ACC112 (cell line): ENCODE results near the gene SYNGAP1.
A peak's percentile ranks its signal among the peaks of the same experiment; 100 is the strongest.
"Not testable (repeated sequence)": the region's sequence is repeated elsewhere in the genome, so short reads cannot be mapped to it uniquely, and the experiment has no call there.

Experiments used
- H2AFZ ChIP-seq: fragments of 200-600 bp; sonication (generic); one replicate; pipeline ENCODE4 v1.6.0; 2017; ENCODE audit warnings: antibody characterized with exemption, low read length; ENCODE audit not compliant: unreplicated experiment
- H3K27ac ChIP-seq: fragments of 200-600 bp; sonication (generic); 2 replicates; pipeline ENCODE4 v1.5.1; 2014; ENCODE audit warnings: low read depth, mild to moderate bottlenecking, antibody characterized with exemption, low read length, moderate library complexity
- H3K27me3 ChIP-seq: fragments of 200-600 bp; sonication (generic); 2 replicates; pipeline ENCODE4 v1.6.1; 2014; ENCODE audit warnings: mild to moderate bottlenecking, antibody characterized with exemption, low read length, moderate library complexity, mixed read lengths; ENCODE audit not compliant: insufficient read depth
- H3K36me3 ChIP-seq: fragments of 200-600 bp; sonication (generic); 2 replicates; pipeline ENCODE4 v1.6.1; 2016; ENCODE audit warnings: mild to moderate bottlenecking, antibody characterized with exemption, low read length, moderate library complexity, mixed read lengths; ENCODE audit not compliant: insufficient read depth
- H3K4me1 ChIP-seq: fragments of 200-600 bp; sonication (generic); one replicate; pipeline ENCODE4 v1.6.1; 2016; ENCODE audit warnings: low read length, mixed read lengths; ENCODE audit not compliant: insufficient read depth, unreplicated experiment, control insufficient read depth
- H3K4me3 ChIP-seq: fragments of 200-600 bp; sonication (generic); 2 replicates; pipeline ENCODE4 v1.5.1; 2014; ENCODE audit warnings: mild to moderate bottlenecking, low read depth, low read length
- H3K79me2 ChIP-seq: fragments of 200-600 bp; sonication (generic); one replicate; pipeline ENCODE4 v1.6.0; 2016; ENCODE audit warnings: low read length; ENCODE audit not compliant: control insufficient read depth, unreplicated experiment, insufficient read depth

The SYNGAP1 gene

GRCh38 chr6:33384581-33385020 is 35.3 kb upstream of the SYNGAP1 start:
- H3K36me3 ChIP-seq = no peaks in the 10 kb centered on the region
- H3K4me1 ChIP-seq = peaks cover 4% of the 10 kb centered on the region
- H3K27ac ChIP-seq = no peak overlapping the region
- no peak overlapping the region for H3K4me3 ChIP-seq
- H2AFZ ChIP-seq = no peak overlapping the region
- no peaks in the 10 kb centered on the region for H3K27me3 ChIP-seq
- no peaks in the 10 kb centered on the region for H3K79me2 ChIP-seq

DNA sequence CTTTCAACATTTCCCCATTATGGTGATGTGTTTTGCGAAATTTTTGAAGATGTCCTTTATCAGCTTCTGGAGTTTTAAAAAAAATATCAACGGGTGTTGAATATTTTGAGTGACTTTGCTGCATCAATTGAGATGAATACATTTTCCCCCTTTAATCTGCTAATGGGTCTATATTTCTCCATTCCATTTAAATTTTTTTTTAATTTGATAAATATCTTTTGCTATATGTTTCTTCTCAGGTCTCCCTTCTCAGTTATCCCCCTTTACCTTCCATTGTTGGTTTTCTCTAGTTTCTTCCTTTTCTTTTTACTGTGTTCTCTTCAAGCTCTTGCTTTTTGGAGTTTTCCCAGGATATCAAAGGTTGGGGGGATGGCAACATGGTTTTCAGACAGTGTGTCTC is 29.7 kb upstream of the SYNGAP1 start:
- H3K36me3 ChIP-seq = no peaks in the 10 kb centered on the region
- peaks cover 33% of the 10 kb centered on the region for H3K79me2 ChIP-seq
- H3K4me3 ChIP-seq = no peak overlapping the region
- H3K4me1 ChIP-seq = peaks cover 24% of the 10 kb centered on the region
- no peaks in the 10 kb centered on the region for H3K27me3 ChIP-seq
- H2AFZ ChIP-seq = no peak overlapping the region
- H3K27ac ChIP-seq = no peak overlapping the region

DNA sequence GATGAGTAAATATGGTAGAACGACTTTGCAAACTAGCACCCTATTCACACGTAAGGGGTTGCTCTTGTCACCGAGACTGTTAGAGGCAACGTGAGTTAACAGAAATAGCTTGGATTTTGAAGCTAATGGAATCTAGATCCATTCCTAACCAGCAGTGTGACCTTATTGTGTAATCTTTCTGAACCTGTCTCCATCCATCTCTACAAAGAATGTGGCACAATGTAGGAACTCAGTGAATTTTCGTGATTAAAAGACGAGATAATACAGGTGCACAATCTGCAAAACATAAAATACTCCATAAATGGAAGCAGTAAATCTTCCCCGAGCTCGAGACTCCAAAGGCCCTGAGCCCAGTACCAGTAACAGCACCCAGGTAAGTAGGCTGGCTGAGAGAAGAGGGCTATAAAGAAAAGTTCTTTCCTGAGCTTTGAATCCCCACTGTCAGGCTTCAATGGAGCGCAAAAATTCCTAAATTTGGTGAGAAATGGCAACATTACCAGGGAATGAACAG is 29.0 kb upstream of the SYNGAP1 start:
- peak overlapping the region; percentile 59 for H3K4me3 ChIP-seq
- H2AFZ ChIP-seq = peak overlapping the region; percentile 85
- peaks cover 30% of the 10 kb centered on the region for H3K4me1 ChIP-seq
- H3K27ac ChIP-seq = peak overlapping the region; percentile 85
- H3K36me3 ChIP-seq = no peaks in the 10 kb centered on the region
- no peaks in the 10 kb centered on the region for H3K27me3 ChIP-seq
- peaks cover 39% of the 10 kb centered on the region for H3K79me2 ChIP-seq

DNA sequence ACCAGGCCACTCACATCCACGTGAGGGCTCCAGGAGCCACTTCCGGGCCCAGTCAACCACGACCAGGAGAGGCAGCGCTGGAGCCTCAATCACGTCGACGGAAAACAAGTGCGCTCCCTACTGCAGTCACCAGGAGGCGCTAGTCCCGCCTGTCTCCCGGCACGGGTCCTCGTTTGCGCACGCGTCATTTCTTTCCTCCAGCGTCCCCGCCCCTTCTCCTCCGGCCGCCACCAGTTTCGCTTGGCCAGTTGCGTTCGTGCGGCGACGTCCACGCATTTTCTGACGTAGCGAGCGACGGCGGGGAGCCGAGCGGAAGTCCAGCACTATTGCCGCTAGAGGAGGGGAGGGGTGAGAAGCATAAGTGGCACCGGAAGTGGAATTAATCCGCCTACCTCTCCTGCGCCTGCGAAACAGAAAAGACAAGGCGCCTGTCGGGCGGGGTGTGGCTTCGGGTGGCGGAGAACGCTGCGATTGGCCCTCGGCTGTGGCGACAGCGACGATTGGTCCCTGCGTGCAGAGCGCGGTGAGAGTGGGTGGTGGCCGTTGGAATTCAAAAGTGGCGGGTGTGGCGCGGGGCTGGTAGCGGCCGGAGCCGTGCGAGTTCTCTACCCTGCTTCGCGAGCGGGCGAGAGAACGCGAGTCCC is 28.5 kb upstream of the SYNGAP1 start, which contains the start of gene KIFC1:
Gene KIFC1 (plus strand): TSS at position 546 of the 644 bp plus-strand sequence. CDS start 163 bp downstream, outside the sequence.
- H3K27me3 ChIP-seq = no peaks in the 10 kb centered on the region
- peak within 1 kb of the TSS; percentile 94 for H3K4me3 ChIP-seq
- peak within 1 kb of the TSS; percentile 87 for H3K27ac ChIP-seq
- peaks cover 30% of the 10 kb centered on the region for H3K4me1 ChIP-seq
- H2AFZ ChIP-seq = peak within 1 kb of the TSS; percentile 85
- H3K79me2 ChIP-seq = peaks cover 45% of the 10 kb centered on the region
- no peaks in the 10 kb centered on the region for H3K36me3 ChIP-seq

DNA sequence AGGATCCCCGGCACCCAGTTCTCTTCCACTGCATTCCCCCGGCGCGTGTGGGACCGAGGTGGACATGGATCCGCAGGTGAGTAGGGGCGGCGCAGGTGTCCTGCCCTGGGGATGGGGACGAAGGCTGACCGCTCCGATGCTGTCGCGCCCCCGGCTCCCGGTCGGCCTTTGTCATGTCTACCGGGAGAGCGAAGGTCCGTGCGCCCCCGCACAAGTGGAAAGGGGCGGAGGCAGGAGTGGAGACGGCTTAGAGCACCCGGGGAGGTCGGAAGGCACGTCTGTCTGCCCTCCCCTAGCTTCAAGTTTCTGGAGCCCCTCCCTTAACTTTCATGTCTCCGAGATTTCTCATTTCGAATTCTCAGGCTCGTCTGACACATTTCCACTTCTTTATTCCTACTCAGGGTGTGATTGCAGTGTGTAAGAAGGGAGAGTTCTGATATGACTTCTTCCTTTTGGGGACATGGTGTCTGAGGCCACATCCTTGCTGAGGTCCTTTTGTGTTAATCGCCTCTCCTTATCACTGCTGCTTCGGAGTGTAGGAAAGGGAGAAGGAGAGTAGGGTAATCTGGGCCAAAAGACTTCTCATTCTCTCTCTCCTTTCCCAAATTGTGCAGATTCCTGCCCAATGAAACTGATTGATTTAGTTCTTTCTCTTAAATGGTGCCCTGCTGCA is 27.8 kb upstream of the SYNGAP1 start:
- H3K27me3 ChIP-seq = no peaks in the 10 kb centered on the region
- H3K4me1 ChIP-seq = peaks cover 30% of the 10 kb centered on the region
- peaks cover 50% of the 10 kb centered on the region for H3K79me2 ChIP-seq
- peak overlapping the region; percentile 33 for H2AFZ ChIP-seq
- no peaks in the 10 kb centered on the region for H3K36me3 ChIP-seq
- peak overlapping the region; percentile 94 for H3K4me3 ChIP-seq
- H3K27ac ChIP-seq = peak overlapping the region; percentile 87

GRCh38 chr6:33392595-33392948 is 27.3 kb upstream of the SYNGAP1 start:
- H3K27me3 ChIP-seq = no peaks in the 10 kb centered on the region
- H3K27ac ChIP-seq = peak overlapping the region; percentile 87
- H3K4me3 ChIP-seq = peak overlapping the region; percentile 94
- no peaks in the 10 kb centered on the region for H3K36me3 ChIP-seq
- peaks cover 30% of the 10 kb centered on the region for H3K4me1 ChIP-seq
- H3K79me2 ChIP-seq = peaks cover 53% of the 10 kb centered on the region
- H2AFZ ChIP-seq = peak overlapping the region; percentile 33

DNA sequence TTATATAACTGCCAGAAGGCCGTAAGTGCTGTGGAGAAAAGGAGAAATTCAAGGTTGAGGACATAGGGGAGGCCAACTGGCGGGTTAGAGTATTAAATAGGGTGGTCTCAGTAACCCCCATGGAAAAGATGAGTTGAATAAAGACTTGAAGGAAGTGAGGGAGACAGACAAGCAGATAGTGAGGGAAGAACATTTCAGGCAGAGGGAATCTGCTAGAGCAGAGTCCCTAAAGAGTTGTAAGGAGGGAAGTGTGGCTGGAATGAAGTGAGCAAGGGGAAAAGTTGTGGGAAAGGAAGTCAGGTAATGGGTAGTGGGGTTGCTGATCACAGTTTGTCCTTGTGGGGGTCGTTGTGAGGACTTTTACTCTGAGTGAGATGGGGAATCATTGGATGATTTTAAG is 26.9 kb upstream of the SYNGAP1 start:
- peak overlapping the region; percentile 33 for H2AFZ ChIP-seq
- H3K27ac ChIP-seq = peak overlapping the region; percentile 87
- H3K79me2 ChIP-seq = peaks cover 57% of the 10 kb centered on the region
- peak overlapping the region; percentile 94 for H3K4me3 ChIP-seq
- H3K27me3 ChIP-seq = no peaks in the 10 kb centered on the region
- H3K4me1 ChIP-seq = peaks cover 30% of the 10 kb centered on the region
- H3K36me3 ChIP-seq = no peaks in the 10 kb centered on the region

DNA sequence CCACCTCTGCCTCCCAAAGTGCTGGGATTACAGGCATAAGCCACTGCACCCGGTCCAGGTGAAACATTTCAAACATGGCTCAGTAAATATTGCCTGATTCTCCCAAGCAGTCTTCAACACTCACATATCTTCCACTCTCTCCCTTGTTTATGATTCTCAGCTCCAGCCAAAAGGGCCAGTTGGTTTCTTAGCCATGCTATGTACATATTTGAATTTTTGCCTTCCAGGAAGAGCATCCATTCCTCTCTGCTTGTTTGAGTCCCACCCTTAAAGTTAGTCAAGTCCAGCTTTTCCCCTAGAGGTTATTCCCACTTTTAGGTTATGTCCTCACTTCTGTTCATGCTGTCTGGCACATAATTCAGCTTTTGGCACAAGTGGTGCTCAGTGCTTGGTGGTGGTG is 22.3 kb upstream of the SYNGAP1 start:
- no peak overlapping the region for H3K4me3 ChIP-seq
- H3K27ac ChIP-seq = no peak overlapping the region
- H3K36me3 ChIP-seq = peaks cover 4% of the 10 kb centered on the region; the same call in 1 of the 2 replicates
- H3K27me3 ChIP-seq = no peaks in the 10 kb centered on the region
- H2AFZ ChIP-seq = no peak overlapping the region
- H3K79me2 ChIP-seq = peaks cover 58% of the 10 kb centered on the region
- peaks cover 23% of the 10 kb centered on the region for H3K4me1 ChIP-seq

GRCh38 chr6:33398601-33399000 is 21.3 kb upstream of the SYNGAP1 start:
- not testable (repeated sequence) for H3K27me3 ChIP-seq, H3K27ac ChIP-seq, H3K4me3 ChIP-seq, H2AFZ ChIP-seq, H3K36me3 ChIP-seq
- H3K79me2 ChIP-seq = peaks cover 47% of the 10 kb centered on the region
- peaks cover 14% of the 10 kb centered on the region for H3K4me1 ChIP-seq

- peaks cover 34% of the 10 kb centered on the region for H3K79me2 ChIP-seq
- not testable (repeated sequence) for H3K4me3 ChIP-seq, H3K27me3 ChIP-seq, H2AFZ ChIP-seq, H3K27ac ChIP-seq, H3K36me3 ChIP-seq, H3K4me1 ChIP-seq
Measured at GRCh38 chr6:33399881-33400280, 20.0 kb upstream of the SYNGAP1 start.

DNA sequence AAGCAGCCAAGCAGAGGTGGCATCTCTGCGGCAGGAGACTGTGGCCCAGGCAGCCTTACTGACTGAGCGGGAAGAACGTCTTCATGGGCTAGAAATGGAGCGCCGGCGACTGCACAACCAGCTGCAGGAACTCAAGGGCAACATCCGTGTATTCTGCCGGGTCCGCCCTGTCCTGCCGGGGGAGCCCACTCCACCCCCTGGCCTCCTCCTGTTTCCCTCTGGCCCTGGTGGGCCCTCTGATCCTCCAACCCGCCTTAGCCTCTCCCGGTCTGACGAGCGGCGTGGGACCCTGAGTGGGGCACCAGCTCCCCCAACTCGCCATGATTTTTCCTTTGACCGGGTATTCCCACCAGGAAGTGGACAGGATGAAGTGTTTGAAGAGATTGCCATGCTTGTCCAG is 15.0 kb upstream of the SYNGAP1 start:
- Histone ChIP-seq H3K4me1 (peaks cover 5% of the 10 kb centered on the region), H2AFZ (no peak overlapping the region), H3K4me3 (no peak overlapping the region), H3K27ac (no peak overlapping the region), H3K79me2 (no peaks in the 10 kb centered on the region), H3K36me3 (peaks cover 6% of the 10 kb centered on the region), H3K27me3 (no peaks in the 10 kb centered on the region)
